Adrenal gland (tissue), 5 donors: Measurements from ENCODE around the gene INTS1.

Source experiments
- POLR2A ChIP-seq, 2 donors: fragments of 450-650 bp; IDR thresholded peaks; one replicate each; pipeline ENCODE4 v1.6.1; 2017; ENCODE audit warnings: antibody characterized with exemption in 2 of 2, mild to moderate bottlenecking in 2 of 2, moderate library complexity in 1 of 2
- TF ChIP-seq, protein P1 (sequence below), 6 experiments: fragments of 450-650 bp in 4 of 6; fragments of 200-600 bp in 2 of 6; sonication (generic) in 1 of 6; IDR thresholded peaks; 1 replicate in 5 of 6; 2 replicates in 1 of 6; pipeline versions ENCODE4 v1.5.1 to v1.8.0; 2016 to 2021; ENCODE audit warnings: antibody characterized with exemption in 6 of 6, mild to moderate bottlenecking in 2 of 6, moderate library complexity in 1 of 6
- donor health status: DM: no; HTN: no; CAD: no.

DNA sequence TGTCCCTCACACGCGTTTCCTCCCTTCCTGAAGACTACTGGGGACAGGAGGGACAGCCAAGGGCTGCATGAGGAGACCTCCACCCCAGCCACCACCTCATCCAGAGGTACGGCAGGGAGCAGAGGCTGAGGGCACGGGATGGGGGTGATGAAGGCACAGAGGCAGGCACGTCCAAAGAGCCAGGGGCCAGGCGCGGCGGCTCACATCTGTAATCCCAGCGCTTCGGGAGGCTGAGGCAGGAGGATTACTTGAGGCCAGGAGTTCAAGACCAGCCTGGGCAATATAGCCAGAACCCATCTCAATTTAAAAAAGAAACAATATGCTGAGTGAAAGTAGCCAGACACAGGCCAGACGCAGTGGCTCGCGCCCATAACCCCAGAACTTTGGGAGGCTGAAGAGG lies 48.2 kb downstream of the INTS1 start:
- TF ChIP-seq, protein P1, sequence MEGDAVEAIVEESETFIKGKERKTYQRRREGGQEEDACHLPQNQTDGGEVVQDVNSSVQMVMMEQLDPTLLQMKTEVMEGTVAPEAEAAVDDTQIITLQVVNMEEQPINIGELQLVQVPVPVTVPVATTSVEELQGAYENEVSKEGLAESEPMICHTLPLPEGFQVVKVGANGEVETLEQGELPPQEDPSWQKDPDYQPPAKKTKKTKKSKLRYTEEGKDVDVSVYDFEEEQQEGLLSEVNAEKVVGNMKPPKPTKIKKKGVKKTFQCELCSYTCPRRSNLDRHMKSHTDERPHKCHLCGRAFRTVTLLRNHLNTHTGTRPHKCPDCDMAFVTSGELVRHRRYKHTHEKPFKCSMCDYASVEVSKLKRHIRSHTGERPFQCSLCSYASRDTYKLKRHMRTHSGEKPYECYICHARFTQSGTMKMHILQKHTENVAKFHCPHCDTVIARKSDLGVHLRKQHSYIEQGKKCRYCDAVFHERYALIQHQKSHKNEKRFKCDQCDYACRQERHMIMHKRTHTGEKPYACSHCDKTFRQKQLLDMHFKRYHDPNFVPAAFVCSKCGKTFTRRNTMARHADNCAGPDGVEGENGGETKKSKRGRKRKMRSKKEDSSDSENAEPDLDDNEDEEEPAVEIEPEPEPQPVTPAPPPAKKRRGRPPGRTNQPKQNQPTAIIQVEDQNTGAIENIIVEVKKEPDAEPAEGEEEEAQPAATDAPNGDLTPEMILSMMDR (IDR thresholded peaks at IDR 0.05) = no peak
- TF ChIP-seq POLR2A (IDR thresholded peaks at IDR 0.05) = no peak
